GM20000 (cell line): ENCODE data around the gene TSPAN10.
"Not testable (repeated sequence)": the region's sequence is repeated elsewhere in the genome, so short reads cannot be mapped to it uniquely, and the experiment has no call there.

Experiments
- DNase-seq: peaks from one replicate; pipeline ENCODE4 v3.0.0; 2012; ENCODE audit warnings: low spot score
- TF ChIP-seq, protein P1 (sequence below): IDR thresholded peaks from 2 replicates; pipeline ENCODE4 v1.5.1; 2012; ENCODE audit warnings: mild to moderate bottlenecking, control low read depth; ENCODE audit errors: extremely low read depth, missing control alignments

TSPAN10 gene

DNA sequence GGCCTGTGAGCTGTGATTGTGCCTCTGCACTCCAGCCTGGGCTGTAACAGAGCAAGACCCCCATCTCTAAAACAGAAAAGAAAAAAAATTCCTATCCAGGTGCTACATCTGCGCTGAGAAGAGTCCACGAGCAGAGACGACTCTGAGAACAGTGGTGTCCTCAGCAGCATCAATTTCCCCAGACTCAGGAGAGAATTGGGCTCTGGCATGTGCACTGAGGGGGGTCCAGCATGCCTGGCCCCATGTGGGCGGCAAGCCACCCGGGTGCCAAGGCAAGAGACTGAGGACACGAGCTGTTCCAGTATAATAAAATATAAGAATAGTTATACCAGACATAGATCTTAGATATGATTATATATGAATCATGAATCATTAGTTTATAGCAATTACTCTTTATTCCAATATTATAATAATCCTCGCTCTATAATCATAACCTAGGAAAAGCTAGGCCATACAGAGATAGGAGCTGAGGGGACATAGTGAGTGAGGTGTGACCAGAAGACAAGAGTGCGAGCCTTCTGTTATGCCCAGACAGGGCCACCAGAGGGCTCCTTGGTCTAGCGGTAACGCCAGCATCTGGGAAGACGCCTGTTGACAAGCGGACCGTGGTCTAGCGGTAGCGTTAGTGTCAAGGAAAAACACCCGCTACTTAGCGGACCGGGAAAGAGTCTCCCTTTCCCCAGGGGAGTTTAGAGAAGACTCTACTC lies 38.7 kb downstream of the TSPAN10 start:
- not testable (repeated sequence) for DNase-seq
- TF ChIP-seq, protein P1, sequence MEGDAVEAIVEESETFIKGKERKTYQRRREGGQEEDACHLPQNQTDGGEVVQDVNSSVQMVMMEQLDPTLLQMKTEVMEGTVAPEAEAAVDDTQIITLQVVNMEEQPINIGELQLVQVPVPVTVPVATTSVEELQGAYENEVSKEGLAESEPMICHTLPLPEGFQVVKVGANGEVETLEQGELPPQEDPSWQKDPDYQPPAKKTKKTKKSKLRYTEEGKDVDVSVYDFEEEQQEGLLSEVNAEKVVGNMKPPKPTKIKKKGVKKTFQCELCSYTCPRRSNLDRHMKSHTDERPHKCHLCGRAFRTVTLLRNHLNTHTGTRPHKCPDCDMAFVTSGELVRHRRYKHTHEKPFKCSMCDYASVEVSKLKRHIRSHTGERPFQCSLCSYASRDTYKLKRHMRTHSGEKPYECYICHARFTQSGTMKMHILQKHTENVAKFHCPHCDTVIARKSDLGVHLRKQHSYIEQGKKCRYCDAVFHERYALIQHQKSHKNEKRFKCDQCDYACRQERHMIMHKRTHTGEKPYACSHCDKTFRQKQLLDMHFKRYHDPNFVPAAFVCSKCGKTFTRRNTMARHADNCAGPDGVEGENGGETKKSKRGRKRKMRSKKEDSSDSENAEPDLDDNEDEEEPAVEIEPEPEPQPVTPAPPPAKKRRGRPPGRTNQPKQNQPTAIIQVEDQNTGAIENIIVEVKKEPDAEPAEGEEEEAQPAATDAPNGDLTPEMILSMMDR, result peak; percentile 27

DNA sequence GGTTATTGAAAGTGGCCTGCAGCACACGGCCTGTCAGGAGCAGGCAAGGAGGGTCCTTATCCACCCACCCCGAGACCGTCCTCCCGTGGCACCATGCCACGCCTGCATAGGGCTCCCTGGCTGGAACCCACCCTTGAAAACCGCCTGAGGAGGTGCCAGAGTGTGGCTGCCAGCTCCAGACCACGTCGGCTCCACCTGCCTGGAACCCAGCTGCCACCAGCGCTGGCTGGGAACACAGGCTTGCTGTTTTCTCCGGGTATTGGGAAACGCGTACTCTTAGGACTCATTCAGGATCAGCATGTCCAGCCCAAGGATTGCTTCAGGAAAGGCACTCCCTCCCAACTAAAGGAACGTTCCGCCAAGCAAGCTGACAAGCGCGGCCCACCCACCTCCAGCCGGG lies 39.9 kb downstream of the TSPAN10 start:
- TF ChIP-seq, protein P1, result no peak
- DNase-seq, result no peak

DNA sequence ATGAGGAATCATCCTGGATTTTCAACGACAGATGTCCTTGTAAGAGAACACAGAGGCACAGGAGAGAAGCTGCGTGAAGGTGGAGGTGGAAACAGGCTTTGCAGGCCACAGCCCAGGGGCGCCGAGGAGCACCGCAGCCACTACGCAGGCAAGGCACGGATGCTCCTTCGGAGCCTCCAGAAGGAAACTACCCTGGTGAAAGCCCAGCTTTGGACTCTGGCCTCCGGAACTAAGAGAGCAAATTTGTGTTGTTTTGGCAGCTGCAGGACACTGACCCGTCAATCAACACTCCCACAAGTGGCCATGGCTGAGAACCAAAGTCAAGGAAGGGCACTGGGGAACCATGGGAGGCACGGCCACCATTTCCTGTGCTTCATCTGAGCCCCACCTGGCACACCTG lies 43.2 kb downstream of the TSPAN10 start:
- TF ChIP-seq, protein P1, result no peak
- no peak for DNase-seq

DNA sequence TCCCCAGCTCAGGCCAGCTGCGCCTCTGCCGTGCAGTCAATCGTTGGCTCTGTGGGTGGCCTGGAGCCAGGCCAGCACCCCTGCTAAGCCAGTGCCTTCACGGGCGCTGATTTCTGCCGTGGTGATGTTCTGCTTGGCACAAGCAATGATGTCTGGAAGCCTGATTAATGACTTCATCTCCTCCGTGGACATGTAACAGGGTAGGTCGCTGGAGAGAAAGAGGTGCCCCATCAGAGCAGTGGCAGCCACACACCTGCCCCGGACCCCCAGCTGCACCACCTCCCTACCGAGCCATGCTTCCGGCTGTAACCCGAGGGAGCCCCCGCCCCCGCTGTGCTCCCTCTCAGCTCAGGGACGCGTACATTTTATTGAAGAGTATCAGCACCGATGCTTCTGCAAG lies 44.7 kb downstream of the TSPAN10 start:
- TF ChIP-seq, protein P1, result no peak
- DNase-seq, result no peak

DNA sequence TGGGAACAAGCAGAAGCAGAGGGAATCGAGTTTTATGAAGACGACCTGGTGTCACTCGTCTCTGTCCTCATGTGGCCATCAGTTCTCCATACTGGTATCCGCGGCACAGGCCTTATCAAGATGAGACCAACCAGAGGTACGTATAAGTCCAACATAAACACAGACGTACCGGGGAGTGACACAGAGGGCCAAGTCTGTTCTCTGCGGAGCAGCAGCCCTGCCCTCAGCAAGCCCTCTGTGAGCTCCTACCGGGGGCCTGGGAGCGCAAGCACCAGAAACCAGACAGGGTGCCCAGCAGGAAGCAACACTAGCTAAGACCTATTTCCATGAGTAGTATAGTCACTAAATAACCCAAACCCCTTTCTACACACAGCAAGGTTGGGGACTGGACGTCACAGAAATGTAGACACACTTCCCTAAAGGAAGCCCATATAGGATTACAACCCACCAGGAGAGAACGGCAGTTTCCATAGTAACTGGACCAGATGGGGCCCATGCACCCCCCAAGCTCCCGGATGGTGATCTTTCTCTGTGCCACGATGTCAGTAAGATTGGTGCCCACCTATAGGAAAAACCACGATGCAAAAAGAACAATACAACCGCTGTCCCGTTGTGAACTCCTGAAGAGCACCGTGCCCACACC lies 45.7 kb downstream of the TSPAN10 start:
- TF ChIP-seq, protein P1, result no peak

DNA sequence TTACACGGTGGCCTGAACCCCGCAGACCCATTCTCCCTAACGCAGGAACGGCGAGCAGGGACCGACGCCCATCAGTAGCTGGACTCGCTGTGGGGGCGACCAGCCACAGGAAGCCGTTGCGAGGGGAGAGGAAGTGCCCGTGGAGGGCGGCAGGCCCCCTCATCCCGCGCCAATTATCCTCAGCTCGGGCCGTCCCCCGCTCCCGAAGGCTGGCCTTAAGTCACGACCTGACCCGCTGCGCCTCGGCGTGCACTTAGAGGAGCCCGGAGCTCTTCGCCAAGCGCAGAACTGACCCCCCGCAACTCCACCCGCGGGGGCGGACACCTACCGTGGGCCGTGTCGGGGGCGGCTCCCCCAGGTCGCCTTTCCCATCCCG lies 46.2 kb downstream of the TSPAN10 start:
- TF ChIP-seq, protein P1, result no peak
- DNase-seq, result no peak

More for the DNA sequence above, 45.7 kb downstream of the TSPAN10 start:
- no peak for DNase-seq

DNA sequence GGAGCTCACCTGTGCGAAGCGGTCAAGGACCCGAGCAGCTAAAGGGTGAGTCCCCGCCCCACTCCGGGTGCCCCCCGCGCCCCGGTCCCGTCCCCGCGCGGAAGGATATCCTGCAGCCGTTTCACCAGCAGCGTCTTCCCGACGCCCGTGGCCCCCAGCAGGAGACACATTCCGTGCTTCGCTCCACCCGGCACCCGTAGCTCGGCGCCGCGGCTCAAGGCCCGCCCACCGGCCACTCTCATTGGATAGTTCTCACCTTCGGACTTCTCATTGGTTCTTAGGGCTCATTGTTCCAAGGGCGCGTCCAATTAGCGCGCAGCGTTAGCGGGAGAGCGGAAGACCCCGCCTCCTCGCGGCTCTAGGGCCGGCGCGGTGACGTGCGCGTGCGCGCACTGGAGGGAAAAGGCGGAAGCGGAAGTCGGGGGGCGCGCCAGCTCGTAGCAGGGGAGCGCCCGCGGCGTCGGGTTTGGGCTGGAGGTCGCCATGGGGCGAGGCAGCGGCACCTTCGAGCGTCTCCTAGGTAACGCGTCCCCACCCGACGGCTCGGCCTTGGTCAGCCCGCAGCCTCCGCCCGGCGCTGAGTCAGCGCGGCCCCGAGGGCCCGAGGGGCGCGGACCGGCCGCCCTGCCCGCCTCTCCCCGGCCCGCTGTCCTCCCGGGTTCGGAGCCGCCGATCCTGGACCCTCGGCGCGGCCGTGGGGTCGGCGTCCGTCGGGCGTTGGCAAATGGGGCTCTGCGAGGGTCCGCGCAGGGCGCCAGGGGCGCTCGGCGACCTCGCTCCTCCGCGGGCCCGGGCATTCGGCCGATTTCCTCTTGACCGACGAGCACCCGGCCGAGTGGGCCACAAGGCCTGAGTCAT lies 46.8 kb downstream of the TSPAN10 start, which contains the start of the genes ARL16 and HGS:
ARL16 (minus strand) TSS at position 214 of the 858 bp plus-strand sequence; CDS start at position 170, 44 bp downstream.
HGS (plus strand) TSS at position 428 of the 858 bp plus-strand sequence; CDS start at position 484, 56 bp downstream.
- DNase-seq, result peak; percentile 100
- TF ChIP-seq, protein P1, result no peak
